Measurements from ENCODE around the gene TRIM23. TPM values are rescaled to one million over a fixed set of nuclear protein-coding genes. Genes with fewer than 3 reads are reported as not detected.
"Not testable (repeated sequence)": the region's sequence is repeated elsewhere in the genome, so short reads cannot be mapped to it uniquely, and the experiment has no call there.

The TRIM23 gene
- total RNA-seq, 1 experiment from 2014 or later = 16.4 TPM

GRCh38 chr5:65620021-65620420, 4.1 kb downstream of the TRIM23 start:
- no peak for DNase-seq
- Histone ChIP-seq H3K27me3 (no peaks in the 10 kb centered on the region), H3K27ac (no peak overlapping the region), H3K9me3 (replicated peaks) (no peaks in the 10 kb centered on the region), H3K4me3 (no peak overlapping the region), H3K4me1 (no peaks in the 10 kb centered on the region; the same call in 1 of the 2 replicates), H3K36me3 (peaks cover 16% of the 10 kb centered on the region)

GRCh38 chr5:65612298-65612907, 11.7 kb downstream of the TRIM23 start:
- no peak for DNase-seq
- no peak overlapping the region for H3K27ac ChIP-seq
- H3K4me1 ChIP-seq = 0 out of 2 replicates have a peak, but pooled peaks cover 3% of the 10 kb centered on the region
- no peaks in the 10 kb centered on the region for H3K27me3 ChIP-seq
- H3K9me3 ChIP-seq (replicated peaks) = no peaks in the 10 kb centered on the region
- H3K36me3 ChIP-seq = peaks cover 42% of the 10 kb centered on the region
- H3K4me3 ChIP-seq = no peak overlapping the region

DNA sequence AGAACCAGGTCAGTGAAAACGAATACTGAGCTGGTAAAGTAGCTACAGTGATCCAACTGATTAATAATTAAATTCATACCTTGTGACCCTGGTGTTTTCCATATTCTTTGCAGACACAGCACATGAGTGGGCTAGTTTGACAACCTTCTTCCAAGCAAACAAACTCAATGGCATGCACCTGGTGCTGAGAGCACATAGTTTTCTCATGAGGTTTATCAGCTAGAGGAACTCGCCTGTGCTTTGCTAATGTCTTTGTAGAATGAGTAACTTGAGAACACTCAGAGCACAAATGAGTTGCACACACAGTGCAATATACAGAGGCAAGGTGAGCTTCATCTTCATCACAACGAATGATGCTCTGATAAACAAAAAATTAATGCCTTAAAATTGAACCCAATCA, 12.6 kb downstream of the TRIM23 start:
- Histone ChIP-seq H3K4me3 (no peak overlapping the region), H3K4me1 (0 out of 2 replicates have a peak, but pooled peaks cover 3% of the 10 kb centered on the region), H3K9me3 (replicated peaks) (no peaks in the 10 kb centered on the region), H3K27me3 (no peaks in the 10 kb centered on the region), H3K36me3 (peaks cover 42% of the 10 kb centered on the region), H3K27ac (no peak overlapping the region)
- DNase-seq = no peak

GRCh38 chr5:65601761-65602160, 22.4 kb downstream of the TRIM23 start:
- H3K36me3 ChIP-seq = peaks cover 63% of the 10 kb centered on the region
- DNase-seq = not testable (repeated sequence)

GRCh38 chr5:65588694-65589093, 35.4 kb downstream of the TRIM23 start:
- H3K4me1 ChIP-seq = no peaks in the 10 kb centered on the region
- H3K27me3 ChIP-seq = no peaks in the 10 kb centered on the region
- H3K36me3 ChIP-seq = peaks cover 71% of the 10 kb centered on the region
- no peak overlapping the region for H3K4me3 ChIP-seq
- H3K9me3 ChIP-seq (replicated peaks) = no peaks in the 10 kb centered on the region
- no peak for DNase-seq
- no peak overlapping the region for H3K27ac ChIP-seq

More at GRCh38 chr5:65601761-65602160, 22.4 kb downstream of the TRIM23 start:
- not testable (repeated sequence) for H3K4me3 ChIP-seq; H3K9me3 ChIP-seq (replicated peaks); H3K27ac ChIP-seq; H3K27me3 ChIP-seq; H3K4me1 ChIP-seq

DNA sequence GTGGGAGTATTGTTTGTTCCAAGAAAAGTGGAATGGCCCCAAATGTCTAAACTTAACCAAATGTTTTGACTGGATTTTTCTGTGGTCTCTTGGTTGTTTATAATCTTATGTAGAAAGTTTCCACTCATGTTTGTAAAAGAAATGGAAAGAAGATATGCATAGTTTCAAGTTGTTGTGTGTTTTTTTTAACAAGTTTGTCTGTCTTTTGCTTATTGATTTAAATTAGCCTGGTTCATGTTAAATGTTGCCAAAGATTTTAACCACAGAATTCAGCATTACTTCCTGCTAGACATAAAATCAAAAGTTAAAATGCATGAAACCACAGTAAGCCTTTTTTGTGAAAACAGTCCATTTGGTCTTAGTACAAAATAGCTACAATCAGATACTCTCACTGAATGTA, 47.0 kb downstream of the TRIM23 start:
- Histone ChIP-seq H3K27ac (peak overlapping the region; percentile 68), H3K27me3 (no peaks in the 10 kb centered on the region), H3K4me3 (no peak overlapping the region), H3K4me1 (peaks cover 16% of the 10 kb centered on the region), H3K9me3 (replicated peaks) (no peaks in the 10 kb centered on the region), H3K36me3 (peaks cover 44% of the 10 kb centered on the region)
- DNase-seq = peak in 1 of 2 experiments; percentile 49

GRCh38 chr5:65570598-65571226, 53.4 kb downstream of the TRIM23 start:
- no peak for DNase-seq
- Histone ChIP-seq H3K27me3 (no peaks in the 10 kb centered on the region), H3K4me1 (no peaks in the 10 kb centered on the region), H3K27ac (no peak overlapping the region), H3K9me3 (replicated peaks) (no peaks in the 10 kb centered on the region), H3K36me3 (peaks cover 42% of the 10 kb centered on the region), H3K4me3 (no peak overlapping the region)

DNA sequence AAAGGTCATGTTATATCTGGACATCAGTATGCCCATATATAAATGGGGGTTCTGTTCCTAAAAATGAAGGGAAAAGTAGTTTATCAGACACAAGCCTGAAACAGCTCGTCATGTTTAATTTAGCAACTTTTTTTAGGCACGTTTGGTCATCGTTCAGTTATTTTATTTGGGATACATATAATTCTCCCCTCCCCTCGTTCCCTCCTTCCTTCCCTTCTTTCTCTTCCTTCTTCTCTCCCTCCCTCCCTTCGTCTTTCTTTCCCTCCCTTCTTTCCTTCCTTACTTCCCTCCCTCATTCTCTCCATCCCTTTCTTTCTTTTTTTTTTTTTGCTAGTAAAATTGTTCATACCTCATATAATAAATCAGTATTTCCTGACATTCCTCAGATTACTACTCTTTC, 57.6 kb downstream of the TRIM23 start:
- 0 out of 2 replicates have a peak, but pooled peaks cover 5% of the 10 kb centered on the region for H3K4me1 ChIP-seq
- H3K36me3 ChIP-seq = peaks cover 19% of the 10 kb centered on the region
- no peaks in the 10 kb centered on the region for H3K9me3 ChIP-seq (replicated peaks)
- H3K27me3 ChIP-seq = no peaks in the 10 kb centered on the region
- H3K27ac ChIP-seq = no peak overlapping the region
- no peak overlapping the region for H3K4me3 ChIP-seq
- DNase-seq = no peak

GRCh38 chr5:65563777-65564176, 60.4 kb downstream of the TRIM23 start:
- Histone ChIP-seq H3K9me3 (replicated peaks) (no peaks in the 10 kb centered on the region), H3K4me3 (peak overlapping the region; percentile 70), H3K27ac (peak overlapping the region; percentile 94), H3K27me3 (no peaks in the 10 kb centered on the region), H3K36me3 (peaks cover 21% of the 10 kb centered on the region), H3K4me1 (0 out of 2 replicates have a peak, but pooled peaks cover 5% of the 10 kb centered on the region)
- no peak for DNase-seq

GRCh38 chr5:65562731-65563701, 61.1 kb downstream of the TRIM23 start, which contains the start of the genes CENPK and PPWD1:
Gene CENPK, minus strand, starts transcription at chr5:65563168. Its CDS starts 8,261 bp downstream, at chr5:65554907.
Gene PPWD1, plus strand, starts transcription at chr5:65563296. Its CDS starts 15 bp downstream, at chr5:65563311.
- DNase-seq = peak; percentile 97 to 98
- Histone ChIP-seq H3K27ac (peak within 1 kb of the TSS; percentile 94), H3K4me3 (peak within 1 kb of the TSS; percentile 70), H3K27me3 (no peaks in the 10 kb centered on the region), H3K9me3 (replicated peaks) (no peaks in the 10 kb centered on the region), H3K36me3 (peaks cover 23% of the 10 kb centered on the region), H3K4me1 (0 out of 2 replicates have a peak, but pooled peaks cover 5% of the 10 kb centered on the region)

DNA sequence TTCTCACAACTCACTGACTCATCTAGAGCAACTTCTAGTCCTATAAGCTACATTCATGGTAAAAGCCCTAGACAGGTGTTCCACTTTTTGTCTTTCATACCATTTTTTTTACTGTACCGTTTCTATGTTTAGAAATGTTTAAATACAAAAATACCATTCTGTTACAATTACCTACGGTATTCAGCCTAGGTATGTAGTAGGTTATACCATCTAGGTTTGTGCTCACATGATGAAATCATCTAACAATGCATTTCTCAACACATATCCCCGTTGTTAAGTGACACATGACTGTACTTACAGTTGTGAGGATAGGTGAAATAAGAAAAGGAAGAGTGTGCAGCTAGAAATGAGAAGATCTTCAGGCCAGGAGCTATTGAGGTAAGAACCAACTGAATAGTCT, 67.4 kb downstream of the TRIM23 start:
- no peaks in the 10 kb centered on the region for H3K4me1 ChIP-seq
- H3K36me3 ChIP-seq = peaks cover 59% of the 10 kb centered on the region
- no peaks in the 10 kb centered on the region for H3K9me3 ChIP-seq (replicated peaks)
- no peaks in the 10 kb centered on the region for H3K27me3 ChIP-seq
- no peak overlapping the region for H3K27ac ChIP-seq
- DNase-seq = no peak
- no peak overlapping the region for H3K4me3 ChIP-seq

DNA sequence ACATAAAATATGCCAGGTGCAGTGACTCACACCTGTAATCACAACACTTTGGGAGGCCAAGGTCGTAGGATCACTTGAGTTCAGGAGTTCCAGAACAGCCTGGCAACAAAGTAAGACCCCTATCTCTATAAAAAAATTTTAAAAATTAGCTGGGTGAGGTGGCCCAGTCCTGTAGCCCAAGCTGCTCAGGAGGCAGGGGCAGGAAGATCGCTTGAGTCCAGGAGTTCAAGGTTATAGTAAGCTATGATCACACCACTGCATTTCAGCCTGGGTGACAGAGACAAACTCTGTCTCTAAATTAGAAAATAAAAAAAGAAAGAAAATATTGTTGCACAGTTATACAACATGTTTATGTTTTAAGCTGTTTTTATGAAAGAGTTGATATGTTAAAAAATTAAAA, 68.0 kb downstream of the TRIM23 start:
- Histone ChIP-seq H3K36me3 (peaks cover 63% of the 10 kb centered on the region), H3K4me3 (no peak overlapping the region), H3K27me3 (no peaks in the 10 kb centered on the region), H3K27ac (no peak overlapping the region), H3K9me3 (replicated peaks) (no peaks in the 10 kb centered on the region), H3K4me1 (no peaks in the 10 kb centered on the region)
- DNase-seq = no peak

- Histone ChIP-seq H3K4me3 (no peak overlapping the region), H3K36me3 (peaks cover 64% of the 10 kb centered on the region), H3K27ac (no peak overlapping the region), H3K27me3 (no peaks in the 10 kb centered on the region), H3K9me3 (replicated peaks) (no peaks in the 10 kb centered on the region), H3K4me1 (no peaks in the 10 kb centered on the region)
- DNase-seq = no peak
Observed at GRCh38 chr5:65555287-65555686, 68.8 kb downstream of the TRIM23 start.

GRCh38 chr5:65553941-65554340, 70.2 kb downstream of the TRIM23 start:
- H3K4me1 ChIP-seq = no peaks in the 10 kb centered on the region
- H3K27ac ChIP-seq = no peak overlapping the region
- no peaks in the 10 kb centered on the region for H3K9me3 ChIP-seq (replicated peaks)
- no peak overlapping the region for H3K4me3 ChIP-seq
- DNase-seq = no peak
- peaks cover 76% of the 10 kb centered on the region for H3K36me3 ChIP-seq
- H3K27me3 ChIP-seq = no peaks in the 10 kb centered on the region
